HG03565 (cell line): Measurements from ENCODE around the gene NR2C2.

Source experiments
- ATAC-seq: cut with Tn5 transposase; IDR thresholded peaks from one replicate; pipeline ENCODE4 v1.9.1; 2021; ENCODE audit warnings: mild to moderate bottlenecking, moderate library complexity; ENCODE audit not compliant: unreplicated experiment

NR2C2 gene

DNA sequence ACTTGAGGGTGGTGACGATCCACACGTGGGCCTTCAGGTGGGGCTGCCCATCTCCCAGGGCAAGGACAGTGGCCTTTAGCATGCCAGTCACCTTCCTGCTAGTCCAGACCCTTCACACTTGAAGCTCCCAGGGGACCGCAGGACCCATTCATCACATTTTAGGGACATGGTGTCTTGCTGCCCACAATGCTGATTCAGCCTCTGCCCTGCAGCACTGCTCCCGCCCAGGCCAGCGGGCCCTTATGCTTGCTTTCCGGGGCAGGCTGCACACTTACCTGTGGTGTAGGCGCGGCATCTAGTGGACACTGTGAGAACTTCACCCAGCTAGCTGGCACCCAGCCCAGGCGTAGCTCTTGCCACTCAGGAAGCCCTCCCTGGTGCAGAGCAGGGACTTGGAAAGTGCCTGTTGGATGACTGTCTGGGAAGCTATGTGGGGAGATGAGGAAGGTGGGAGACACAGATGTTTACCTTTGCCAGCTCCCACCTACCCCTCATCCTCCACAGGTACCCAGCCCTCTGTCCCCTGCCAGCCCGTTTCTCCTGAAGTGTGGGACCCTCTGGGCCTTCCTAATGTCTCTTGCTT, 26.3 kb upstream of the NR2C2 start:
- peak; percentile 77 for ATAC-seq

GRCh38 chr3:14921811-14922705, 25.3 kb upstream of the NR2C2 start:
- no peak for ATAC-seq

- ATAC-seq, result no peak
Observed at GRCh38 chr3:14922863-14923262, 24.5 kb upstream of the NR2C2 start.

DNA sequence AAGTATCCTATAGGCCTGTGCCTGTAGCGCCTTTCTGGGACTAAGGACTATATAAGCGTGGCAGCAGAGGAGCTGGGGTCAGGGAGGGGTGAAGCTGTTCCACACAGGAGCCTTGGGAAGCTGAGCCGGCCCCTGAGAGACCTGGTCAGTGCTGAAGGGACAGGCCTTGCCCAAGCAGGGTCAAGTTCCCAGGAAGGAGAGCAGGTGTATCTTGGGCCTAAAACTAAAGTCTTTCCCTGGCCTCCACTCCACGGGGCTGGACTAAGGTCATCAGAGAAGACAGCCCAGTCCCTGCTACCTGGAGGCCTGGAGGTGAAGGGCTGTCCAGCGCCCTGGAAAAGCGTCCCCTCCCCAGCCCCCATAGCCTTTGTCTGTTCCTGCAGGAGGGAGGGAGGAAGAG, 23.9 kb upstream of the NR2C2 start:
- no peak for ATAC-seq

- ATAC-seq, result no peak
Observed at GRCh38 chr3:14925729-14926591, 21.4 kb upstream of the NR2C2 start.

DNA sequence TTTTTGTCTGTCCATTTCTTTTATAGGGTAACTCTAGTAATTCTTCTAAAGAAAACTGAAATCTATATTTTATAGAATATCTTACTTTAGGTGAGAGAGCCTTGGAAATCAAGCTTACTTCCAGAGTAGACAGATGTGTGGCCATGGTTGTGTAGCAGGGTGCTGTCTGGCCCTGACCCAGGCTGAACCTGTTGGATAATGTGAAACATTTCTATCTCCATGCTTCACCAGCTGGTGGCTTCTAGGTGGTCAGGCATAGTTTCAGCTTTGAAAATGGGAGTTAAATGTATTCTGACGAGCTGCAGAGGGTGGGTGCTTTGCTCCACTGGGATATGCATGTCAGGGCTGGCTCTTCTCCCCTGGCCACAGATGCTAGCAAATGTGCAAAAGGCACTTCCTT, 20.8 kb upstream of the NR2C2 start:
- ATAC-seq, result no peak

- ATAC-seq, result no peak
Observed at GRCh38 chr3:14927308-14927707, 20.1 kb upstream of the NR2C2 start.

- ATAC-seq, result no peak
Observed at GRCh38 chr3:14929310-14930074, 17.9 kb upstream of the NR2C2 start.

GRCh38 chr3:14933820-14934425, 13.5 kb upstream of the NR2C2 start:
- ATAC-seq, result no peak

DNA sequence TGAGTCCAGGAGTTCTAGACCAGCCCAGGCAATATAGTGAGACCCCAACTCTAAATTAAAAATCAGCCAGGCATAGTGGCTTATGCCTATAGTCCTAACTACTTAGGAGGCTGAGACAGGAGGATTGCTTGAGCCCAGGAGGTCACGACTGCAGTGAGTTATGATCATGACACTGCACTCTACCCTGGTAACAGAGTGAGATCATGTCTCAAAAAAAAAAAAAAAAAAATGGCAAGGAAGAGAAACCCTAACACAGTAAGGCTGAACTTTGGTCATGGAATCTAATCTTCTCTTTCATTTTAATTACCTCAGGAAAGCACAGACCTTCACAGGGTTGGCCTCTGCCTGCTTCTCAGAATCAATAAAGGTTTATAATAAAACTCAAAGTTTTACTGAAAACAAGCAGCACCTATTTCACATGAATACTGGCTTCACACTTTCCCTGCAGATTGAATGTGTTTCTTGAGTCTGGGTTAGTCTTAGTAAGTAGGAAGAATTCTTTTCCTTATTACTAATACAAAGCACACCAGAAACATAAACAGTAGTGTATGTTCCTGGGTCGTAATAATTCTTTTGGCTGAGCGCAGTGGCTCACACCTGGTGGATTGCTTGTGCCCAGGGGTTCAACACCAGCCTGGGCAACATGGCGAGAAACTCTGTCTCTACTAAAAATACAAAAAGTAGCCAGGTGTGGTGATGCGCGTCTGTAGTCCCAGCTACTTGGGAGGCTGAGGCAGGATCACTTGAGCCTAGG, 11.6 kb upstream of the NR2C2 start:
- no peak for ATAC-seq

- no peak for ATAC-seq
Observed at GRCh38 chr3:14938954-14939353, 8.4 kb upstream of the NR2C2 start.

DNA sequence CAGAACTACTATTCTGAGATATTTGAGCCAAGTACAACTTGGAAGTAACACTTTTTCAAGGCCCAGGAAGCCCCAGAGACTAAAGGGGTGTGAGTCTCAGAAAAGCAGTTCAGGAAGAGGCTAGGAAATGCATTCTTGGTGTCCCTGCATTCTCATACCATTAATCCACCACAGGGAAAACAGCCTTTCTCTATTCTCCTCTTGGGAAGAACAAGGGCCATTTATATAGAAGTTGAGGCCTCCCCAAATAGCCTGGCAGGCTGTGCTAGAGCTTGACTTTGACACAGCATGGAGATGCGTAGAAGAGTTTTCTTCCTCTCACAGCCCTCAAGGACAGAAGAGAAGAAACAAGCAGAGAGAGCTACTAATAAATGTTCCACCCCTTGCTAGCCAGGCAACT, 5.5 kb upstream of the NR2C2 start:
- ATAC-seq, result no peak

DNA sequence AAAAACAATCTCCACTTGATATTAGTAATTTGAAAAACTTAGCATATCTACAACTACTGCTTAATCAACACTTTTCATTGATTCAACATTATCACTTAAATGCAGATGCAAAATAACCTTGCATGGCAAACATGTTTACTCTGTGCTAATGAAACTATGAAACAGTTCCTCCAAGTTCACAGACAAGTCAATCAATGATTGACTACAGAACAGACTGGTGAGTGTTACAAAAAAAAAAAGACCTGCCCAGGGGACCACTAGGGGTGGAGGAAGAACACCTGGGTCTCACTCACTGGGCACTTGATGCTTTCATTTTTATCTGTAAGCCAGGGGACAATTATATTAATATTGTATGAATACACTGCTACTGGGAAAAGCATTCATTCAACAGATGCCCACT, 4.3 kb upstream of the NR2C2 start:
- no peak for ATAC-seq

DNA sequence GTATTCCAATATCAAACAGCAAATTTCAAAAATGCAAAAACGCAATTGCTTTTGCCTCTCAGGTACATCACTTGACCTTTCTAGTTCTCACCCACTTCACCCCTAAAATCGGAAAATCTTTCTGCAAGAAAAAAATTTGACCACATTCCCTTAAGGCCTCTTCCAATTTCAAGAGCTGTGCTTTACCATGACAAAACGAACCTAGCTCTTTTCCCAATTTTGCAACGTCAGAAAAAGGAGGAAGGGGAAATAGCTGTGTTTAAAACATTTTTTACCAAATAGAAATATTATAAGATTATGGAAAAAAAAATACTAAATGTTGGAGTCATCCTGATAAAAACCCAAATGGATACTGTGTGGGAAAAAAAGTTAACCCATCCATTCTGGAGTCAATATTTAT, 1.1 kb upstream of the NR2C2 start:
- no peak for ATAC-seq

GRCh38 chr3:14946739-14947099, 664 bp upstream of the NR2C2 start:
- ATAC-seq, result no peak

GRCh38 chr3:14947886-14948608, 664 bp downstream of the NR2C2 start:
- peak; percentile 80 for ATAC-seq

DNA sequence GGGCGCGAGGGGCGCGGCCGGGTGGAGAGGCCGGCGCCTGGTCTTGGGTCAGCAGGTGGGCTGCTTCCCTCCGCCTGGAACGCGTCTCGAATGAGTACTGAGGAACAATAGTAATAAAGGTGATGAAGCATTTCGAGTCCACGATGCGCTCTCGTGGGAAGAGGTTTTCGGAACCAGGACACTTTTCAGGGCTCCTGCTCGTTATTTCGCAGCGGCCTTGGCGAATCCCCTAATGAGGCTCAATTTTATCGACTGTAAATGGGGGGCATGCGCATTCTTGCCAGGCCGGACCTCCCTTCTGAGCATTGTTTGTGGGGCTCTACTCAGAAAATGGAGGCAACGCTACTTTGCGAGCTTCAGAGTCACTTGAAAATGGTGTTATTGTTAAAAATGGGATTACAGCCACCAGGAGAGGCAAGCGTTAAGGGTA, 1.2 kb downstream of the NR2C2 start:
- ATAC-seq, result no peak

DNA sequence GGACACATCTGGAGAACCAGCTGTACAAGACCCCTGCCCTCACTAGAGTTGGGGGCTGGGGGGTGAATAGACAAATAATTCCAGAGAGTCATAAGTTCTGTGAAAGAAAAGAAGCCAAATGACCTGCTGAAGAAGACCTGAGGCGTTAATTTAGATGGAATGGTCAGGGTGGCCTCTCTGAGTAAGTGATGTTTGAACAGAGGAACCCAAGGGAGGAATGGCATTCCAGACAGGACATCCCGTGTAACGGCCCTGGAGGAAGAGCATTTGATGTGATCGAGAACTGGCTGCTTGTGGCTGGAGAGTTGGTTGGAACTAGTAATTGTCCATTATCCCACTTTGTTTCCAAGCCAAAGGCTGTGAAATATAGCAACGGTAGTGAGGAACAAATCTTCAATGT, 1.7 kb downstream of the NR2C2 start:
- ATAC-seq, result no peak

DNA sequence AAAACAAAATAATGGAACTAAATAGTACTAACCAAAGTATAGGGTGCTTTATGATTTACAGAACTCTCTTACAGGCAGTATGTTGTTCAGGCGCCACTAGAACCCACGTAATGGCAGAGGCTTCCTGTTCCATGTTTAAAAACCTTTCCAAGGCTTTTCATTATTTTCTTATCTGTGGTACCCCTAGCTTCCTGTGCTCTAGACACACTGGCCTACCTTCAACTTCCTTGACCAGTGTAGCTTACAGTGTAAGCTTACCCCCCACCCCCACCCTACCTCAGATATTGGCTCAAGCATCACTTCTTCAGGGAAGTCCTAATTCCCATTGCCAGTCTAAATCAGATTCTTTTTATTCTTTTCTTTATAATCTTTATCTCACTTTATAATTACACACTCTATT, 2.9 kb downstream of the NR2C2 start:
- no peak for ATAC-seq
